Mucosa of descending colon (tissue), 3 donors: ENCODE measurements around the gene SSH2. TPM values are rescaled to one million over a fixed set of nuclear protein-coding genes. Genes with fewer than 3 reads are reported as not detected.
"Not testable (repeated sequence)": the region's sequence is repeated elsewhere in the genome, so short reads cannot be mapped to it uniquely, and the experiment has no call there.

Source experiments
- ATAC-seq: fragments of 200-7000 bp; cut with Tn5 transposase; one replicate; pipeline ENCODE4 v1.9.1; 2020; ENCODE audit warnings: mild to moderate bottlenecking, moderate library complexity
- DNase-seq, 3 donors: peaks; one replicate each; pipeline ENCODE4 v3.0.0-alpha.2; 2020
- H3K36me3 ChIP-seq: fragments of 200-600 bp; one replicate; pipeline ENCODE4 v1.8.0; 2021; ENCODE audit warnings: low read depth, mild to moderate bottlenecking
- H3K4me1 ChIP-seq: fragments of 200-600 bp; one replicate; pipeline ENCODE4 v1.8.0; 2021; ENCODE audit warnings: low read depth, mild to moderate bottlenecking
- H3K4me3 ChIP-seq: fragments of 200-600 bp; one replicate; pipeline ENCODE4 v1.8.0; 2021; ENCODE audit warnings: mild to moderate bottlenecking
- H3K9me3 ChIP-seq: fragments of 200-600 bp; one replicate; pipeline ENCODE4 v1.8.0; 2021; ENCODE audit warnings: mild to moderate bottlenecking
- intact Hi-C, 2 donors: fragments of 100-400 bp; cut with DNase I in 1 of 2; cut with micrococcal nuclease in 1 of 2; formaldehyde crosslinking; loops; one replicate each; pipeline versions ENCODE4 v1.11.0 to v1.11.1; 2022; cut with DNase I, micrococcal nuclease
- total RNA-seq, 3 donors: library from RNA; stranded (reverse); fragmentation: NEBNext Ultra II Directional in 2 of 3; extraction: Animal tissue kit (Norgen Biotek cat#: 25700) in 2 of 3; gene quantifications; one replicate each; pipeline versions ENCODE4 v1.2.1 to v1.2.4, GENCODE V29; 2021 to 2023
- TF ChIP-seq, protein P1 (sequence below): fragments of 200-600 bp; IDR thresholded peaks from one replicate; pipeline ENCODE4 v1.8.0; 2022; ENCODE audit warnings: antibody characterized with exemption, mild to moderate bottlenecking
- donor health status: DM: no; HTN: no; CAD: no; lungs with moderate emphysema.
- donor health status: DM: no; HTN: no; CAD: no.
- donor health status: DM: no; HTN: yes; CAD: no.

SSH2 gene
- total RNA-seq, 3 donors from 2014 or later, result 32.1 to 47.8 (median 40.8) TPM

DNA sequence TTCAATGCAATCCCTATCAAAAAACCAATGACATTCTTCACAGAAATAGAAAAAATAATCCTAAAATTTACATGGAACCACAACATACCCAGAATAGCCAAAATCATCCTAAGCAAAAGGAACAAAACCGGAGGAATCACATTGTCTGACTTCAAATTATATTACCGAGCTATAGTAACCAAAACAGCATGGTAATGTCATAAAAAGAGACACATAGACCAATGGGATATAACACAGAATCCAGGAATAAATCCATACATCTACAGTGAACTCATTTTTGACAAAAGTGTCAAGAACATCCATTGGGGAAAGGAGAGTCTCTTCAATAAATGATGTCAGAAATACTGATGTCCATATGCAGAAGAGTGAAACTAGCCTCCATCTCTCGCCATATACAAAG is 201.5 kb downstream of the SSH2 start:
- no peak for DNase-seq
- intact Hi-C loops, result no loop called here
- no peak overlapping the region for H3K4me3 ChIP-seq
- no peak for ATAC-seq
- H3K9me3 ChIP-seq, result no peaks in the 10 kb centered on the region
- TF ChIP-seq, protein P1, sequence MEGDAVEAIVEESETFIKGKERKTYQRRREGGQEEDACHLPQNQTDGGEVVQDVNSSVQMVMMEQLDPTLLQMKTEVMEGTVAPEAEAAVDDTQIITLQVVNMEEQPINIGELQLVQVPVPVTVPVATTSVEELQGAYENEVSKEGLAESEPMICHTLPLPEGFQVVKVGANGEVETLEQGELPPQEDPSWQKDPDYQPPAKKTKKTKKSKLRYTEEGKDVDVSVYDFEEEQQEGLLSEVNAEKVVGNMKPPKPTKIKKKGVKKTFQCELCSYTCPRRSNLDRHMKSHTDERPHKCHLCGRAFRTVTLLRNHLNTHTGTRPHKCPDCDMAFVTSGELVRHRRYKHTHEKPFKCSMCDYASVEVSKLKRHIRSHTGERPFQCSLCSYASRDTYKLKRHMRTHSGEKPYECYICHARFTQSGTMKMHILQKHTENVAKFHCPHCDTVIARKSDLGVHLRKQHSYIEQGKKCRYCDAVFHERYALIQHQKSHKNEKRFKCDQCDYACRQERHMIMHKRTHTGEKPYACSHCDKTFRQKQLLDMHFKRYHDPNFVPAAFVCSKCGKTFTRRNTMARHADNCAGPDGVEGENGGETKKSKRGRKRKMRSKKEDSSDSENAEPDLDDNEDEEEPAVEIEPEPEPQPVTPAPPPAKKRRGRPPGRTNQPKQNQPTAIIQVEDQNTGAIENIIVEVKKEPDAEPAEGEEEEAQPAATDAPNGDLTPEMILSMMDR, result no peak
- H3K36me3 ChIP-seq, result no peaks in the 10 kb centered on the region
- no peaks in the 10 kb centered on the region for H3K4me1 ChIP-seq

DNA sequence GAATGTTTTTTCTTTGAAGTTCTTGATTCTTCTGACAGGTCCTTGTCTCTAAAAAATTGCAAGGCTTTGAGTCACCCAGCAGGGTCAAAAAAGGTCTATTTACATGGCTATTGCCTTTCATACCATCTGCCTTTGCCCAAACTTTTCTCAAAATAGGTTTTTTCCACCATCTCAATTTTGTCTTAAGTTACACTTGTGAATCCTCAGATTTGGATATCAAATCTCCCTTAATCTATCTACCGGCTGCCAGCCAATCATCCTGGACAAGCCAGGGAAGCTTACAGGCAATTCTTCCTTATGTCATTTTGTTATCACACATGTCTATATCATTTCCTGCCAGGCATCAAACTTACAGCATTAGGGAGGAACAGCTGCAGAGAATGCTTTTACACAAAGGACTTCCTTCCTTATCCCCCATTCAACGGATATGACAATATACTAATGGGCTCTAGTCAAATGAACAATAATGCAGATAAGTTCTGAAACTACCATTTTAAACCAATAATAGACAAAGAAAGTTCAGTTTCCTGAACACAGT is 203.2 kb downstream of the SSH2 start:
- peaks cover 5% of the 10 kb centered on the region for H3K4me1 ChIP-seq
- intact Hi-C loops, result no loop called here
- ATAC-seq (peak; percentile 54), DNase-seq (no peak)
- no peaks in the 10 kb centered on the region for H3K9me3 ChIP-seq
- H3K36me3 ChIP-seq, result no peaks in the 10 kb centered on the region
- TF ChIP-seq, protein P1, result no peak
- H3K4me3 ChIP-seq, result no peak overlapping the region

DNA sequence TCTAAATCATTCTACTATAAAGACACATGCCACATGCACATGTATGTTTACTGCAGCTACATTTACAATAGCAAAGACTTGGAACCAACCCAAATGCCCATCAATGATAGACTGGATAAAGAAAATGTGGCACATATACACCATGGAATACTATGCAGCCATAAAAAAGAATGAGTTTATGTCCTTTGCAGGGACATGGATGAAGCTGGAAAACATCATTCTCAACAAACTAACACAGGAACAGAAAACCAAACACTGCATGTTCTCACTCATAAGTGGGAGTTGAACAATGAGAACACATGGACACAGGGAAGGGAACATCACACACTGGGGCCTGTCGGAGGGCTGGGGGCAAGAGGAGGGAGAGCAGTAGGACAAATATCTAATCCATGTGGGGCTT is 204.6 kb downstream of the SSH2 start:
- H3K36me3 ChIP-seq, H3K4me1 ChIP-seq, H3K4me3 ChIP-seq, H3K9me3 ChIP-seq, intact Hi-C loops, ATAC-seq, DNase-seq: not testable (repeated sequence)

DNA sequence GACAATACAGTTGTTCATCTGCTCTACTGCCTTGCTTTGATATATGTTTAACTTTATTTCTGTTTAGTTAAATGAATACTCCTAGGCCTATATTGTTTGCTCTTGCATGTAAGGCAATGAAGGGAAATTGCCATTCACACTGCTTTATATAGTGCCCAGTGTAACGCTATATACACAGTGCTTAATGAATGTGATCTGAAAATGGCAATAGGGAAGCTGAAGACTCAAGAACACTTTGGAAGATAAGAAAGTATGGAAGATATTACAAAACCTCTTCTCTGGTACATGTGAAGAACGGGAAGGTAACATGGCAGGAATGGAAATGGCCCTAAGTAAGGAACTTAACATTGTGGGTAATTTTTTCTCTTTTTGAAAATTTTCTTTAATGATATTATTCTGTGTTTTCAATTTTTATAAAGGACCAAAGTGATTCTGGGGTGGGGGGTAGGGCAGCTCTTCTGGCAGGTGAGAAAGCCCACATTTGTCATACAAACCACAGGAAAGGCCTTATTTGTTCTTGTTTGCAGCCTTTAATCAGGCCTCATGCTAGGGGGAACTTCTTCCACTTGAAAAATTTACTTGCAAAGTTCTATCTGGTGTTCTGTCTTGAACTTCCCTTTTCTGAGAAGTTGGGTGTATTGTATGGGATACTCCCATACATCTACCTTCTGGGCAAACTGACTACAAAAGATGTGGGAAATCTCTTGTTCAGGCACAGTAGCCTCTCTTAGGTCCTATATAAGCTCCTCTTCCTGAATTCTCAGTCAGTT is 206.6 kb downstream of the SSH2 start:
- Histone ChIP-seq H3K36me3 (no peaks in the 10 kb centered on the region), H3K4me3 (no peak overlapping the region), H3K9me3 (no peaks in the 10 kb centered on the region), H3K4me1 (peaks cover 6% of the 10 kb centered on the region)
- ATAC-seq (peak; percentile 64), DNase-seq (no peak)
- intact Hi-C loops, result no loop called here
- TF ChIP-seq, protein P1, result no peak

DNA sequence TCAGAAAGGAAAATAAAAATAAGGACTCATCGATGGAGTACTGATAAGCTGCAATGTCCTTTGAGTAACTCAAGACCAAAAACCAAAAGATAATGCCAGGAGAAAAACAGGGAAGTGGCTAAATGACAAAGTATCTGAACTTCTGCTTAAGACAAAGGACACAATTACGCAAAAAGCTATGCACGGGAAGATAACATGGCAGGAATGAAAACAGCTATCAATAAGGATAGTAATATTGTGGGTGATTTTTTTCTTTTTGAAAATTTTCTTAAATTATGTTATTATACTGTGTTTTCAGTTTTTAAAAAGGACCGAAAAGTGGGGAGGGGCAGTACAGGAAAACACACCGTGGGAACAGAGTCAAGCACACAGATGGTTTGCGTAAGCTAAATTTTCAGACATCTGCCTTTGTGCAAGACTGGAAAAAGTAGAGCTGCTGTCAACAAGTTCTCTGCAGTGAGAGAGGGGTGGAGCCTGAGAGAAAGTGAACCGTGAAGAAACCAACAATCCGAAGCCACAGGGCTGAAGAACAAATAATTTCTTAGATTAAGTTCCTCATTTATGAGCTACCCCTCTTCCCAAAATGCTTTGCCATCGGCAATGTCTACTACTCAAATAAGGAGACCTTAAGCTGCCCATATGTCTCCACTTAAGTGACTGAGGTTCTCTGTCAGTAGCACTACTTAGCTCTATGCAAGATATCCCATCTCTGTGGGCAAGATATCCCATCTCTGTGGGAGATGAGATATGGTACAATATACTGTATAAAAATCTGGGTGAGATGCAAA is 207.4 kb downstream of the SSH2 start:
- peak; percentile 85 for ATAC-seq
- no peaks in the 10 kb centered on the region for H3K9me3 ChIP-seq
- intact Hi-C loops, result no loop called here
- TF ChIP-seq, protein P1, result no peak
- DNase-seq, result peak in 1 of 3 donors; percentile 45
- peaks cover 6% of the 10 kb centered on the region for H3K4me1 ChIP-seq
- H3K36me3 ChIP-seq, result no peaks in the 10 kb centered on the region
- H3K4me3 ChIP-seq, result no peak overlapping the region

DNA sequence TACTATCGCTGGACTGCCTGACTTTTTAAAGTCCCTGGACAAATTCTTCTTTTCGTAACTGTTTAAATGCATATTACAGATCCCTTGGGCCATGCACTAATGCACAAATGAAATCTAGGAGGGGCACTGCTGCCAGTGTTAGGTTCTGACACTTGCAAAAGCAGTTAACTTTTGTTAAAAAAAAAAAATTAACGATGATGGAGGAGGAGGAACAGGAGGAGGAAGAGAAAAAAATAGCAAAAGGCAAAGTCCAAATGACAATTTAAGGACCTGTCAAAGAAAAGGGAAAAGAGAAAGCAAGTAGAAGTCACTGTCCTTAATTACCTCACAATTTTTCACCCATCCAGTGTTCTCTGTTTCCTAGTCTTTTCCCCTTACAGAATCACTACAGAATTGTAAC is 209.5 kb downstream of the SSH2 start:
- ATAC-seq (no peak), DNase-seq (no peak)
- Histone ChIP-seq H3K4me3 (no peak overlapping the region), H3K9me3 (no peaks in the 10 kb centered on the region), H3K4me1 (peaks cover 6% of the 10 kb centered on the region), H3K36me3 (no peaks in the 10 kb centered on the region)
- intact Hi-C loops, result no loop called here
- TF ChIP-seq, protein P1, result no peak
